ENCODE measurements around the gene NR1H2.
"Not testable (repeated sequence)": the region's sequence is repeated elsewhere in the genome, so short reads cannot be mapped to it uniquely, and the experiment has no call there.

The NR1H2 gene

GRCh38 chr19:50347089-50347581 lies 29.1 kb upstream of the NR1H2 start:
- not testable (repeated sequence) for DNase-seq

- no peak for DNase-seq
Observed at GRCh38 chr19:50349277-50350057, 26.8 kb upstream of the NR1H2 start.

GRCh38 chr19:50352242-50352641 lies 24.0 kb upstream of the NR1H2 start:
- DNase-seq = no peak

- not testable (repeated sequence) for DNase-seq
Observed at GRCh38 chr19:50353487-50353880, 22.8 kb upstream of the NR1H2 start.

- DNase-seq = no peak
Observed at GRCh38 chr19:50356691-50357177, 19.5 kb upstream of the NR1H2 start.

GRCh38 chr19:50357178-50358100 lies 18.8 kb upstream of the NR1H2 start:
- peak; percentile 88 to 90 for DNase-seq

- peak; percentile 75 to 76 for DNase-seq
Observed at GRCh38 chr19:50358483-50359327, 17.6 kb upstream of the NR1H2 start.

- no peak for DNase-seq
Observed at GRCh38 chr19:50359328-50359818, 16.9 kb upstream of the NR1H2 start.

- no peak for DNase-seq
Observed at GRCh38 chr19:50361290-50362029, 14.8 kb upstream of the NR1H2 start.

- DNase-seq = no peak
Observed at GRCh38 chr19:50362030-50362412, 14.2 kb upstream of the NR1H2 start.

GRCh38 chr19:50362656-50363424 lies 13.4 kb upstream of the NR1H2 start:
- peak; percentile 34 to 35 for DNase-seq

- no peak for DNase-seq
Observed at GRCh38 chr19:50365434-50366306, 10.6 kb upstream of the NR1H2 start, which contains the start of gene NAPSA. Gene NAPSA, minus strand, starts transcription at chr19:50365639. Its CDS starts 18 bp downstream, at chr19:50365621.

GRCh38 chr19:50368649-50369570 lies 7.3 kb upstream of the NR1H2 start:
- DNase-seq = peak; percentile 68 to 79

GRCh38 chr19:50371914-50372475 lies 4.3 kb upstream of the NR1H2 start:
- no peak for DNase-seq

- DNase-seq = peak; percentile 50 to 63
Observed at GRCh38 chr19:50377051-50377461, 799 bp downstream of the NR1H2 start.

- DNase-seq = no peak
Observed at GRCh38 chr19:50377517-50377916, 1.3 kb downstream of the NR1H2 start.

GRCh38 chr19:50378169-50378862 lies 2.1 kb downstream of the NR1H2 start:
- no peak for DNase-seq

Measured in activated CD4-positive, alpha-beta T cell treated with anti-CD3 and anti-CD28 coated beads for 4 hours (primary cell).